Progenitor cell of endocrine pancreas (in vitro differentiated cells): ENCODE measurements around the gene TRAPPC4. TPM values are rescaled to one million over a fixed set of nuclear protein-coding genes. Genes with fewer than 3 reads are reported as not detected.

Experiments
- DNase-seq: peaks from one replicate; pipeline ENCODE4 v3.0.0; 2021; ENCODE audit warnings: low spot score; ENCODE audit not compliant: unreplicated experiment
- H3K27ac Mint-ChIP-seq: 2 replicates; pipeline ENCODE4 v1.8.0; 2021; ENCODE audit warnings: mild to moderate bottlenecking, moderate library complexity, mixed read lengths
- H3K27me3 Mint-ChIP-seq: 2 replicates; pipeline ENCODE4 v1.8.0; 2021; ENCODE audit warnings: mixed read lengths
- H3K36me3 Mint-ChIP-seq: 2 replicates; pipeline ENCODE4 v1.8.0; 2022; ENCODE audit warnings: mixed read lengths; ENCODE audit not compliant: insufficient read depth
- H3K4me1 Mint-ChIP-seq: 2 replicates; pipeline ENCODE4 v1.8.0; 2021; ENCODE audit warnings: low read depth, mixed read lengths
- H3K4me3 Mint-ChIP-seq: 2 replicates; pipeline ENCODE4 v1.8.0; 2021; ENCODE audit warnings: low read depth, mild to moderate bottlenecking, moderate library complexity, mixed read lengths
- H3K9me3 Mint-ChIP-seq: 2 replicates; pipeline ENCODE4 v1.8.0; 2021; ENCODE audit warnings: low read depth, mixed read lengths
- CTCF ChIP-seq: fragments of 200-600 bp; sonication (generic); IDR thresholded peaks from one replicate; pipeline ENCODE4 v1.5.0; 2021; ENCODE audit warnings: antibody characterized with exemption, mild to moderate bottlenecking; ENCODE audit not compliant: unreplicated experiment
- microRNA-seq: library from miRNA; unstranded; fragments of <30 nt; microRNA quantifications from one replicate; pipeline ENCODE4 v1.1.0, GENCODE V29; 2020; ENCODE audit warnings: borderline number of aligned reads; ENCODE audit not compliant: unreplicated experiment
- total RNA-seq: library from RNA; stranded (reverse); gene quantifications from 2 replicates; pipeline ENCODE4 v1.2.1, GENCODE V29; 2021

TRAPPC4 gene
- total RNA-seq, 1 donor from 2014 or later, result 60.3 TPM

DNA sequence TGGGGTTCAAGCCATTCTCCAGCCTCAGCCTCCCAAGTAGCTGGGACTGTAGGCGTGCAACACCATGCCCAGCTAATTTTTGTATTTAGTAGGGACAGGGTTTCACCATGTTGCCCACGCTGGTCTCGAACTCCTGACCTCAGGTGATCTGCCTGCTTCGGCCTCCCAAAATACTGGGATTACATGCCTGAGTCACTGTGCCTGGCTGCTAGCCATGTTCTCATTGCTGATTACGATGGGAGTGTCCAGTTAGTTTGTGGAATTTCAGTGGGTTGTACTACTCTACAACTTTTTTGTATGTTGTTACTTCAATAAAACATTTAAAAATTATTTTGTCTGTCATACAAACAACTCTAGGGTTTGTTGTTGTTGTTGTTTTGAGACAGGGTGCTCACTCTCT lies 44.2 kb downstream of the TRAPPC4 start:
- Mint-ChIP-seq H3K4me1 (peaks cover 16% of the 10 kb centered on the region), H3K9me3 (no peaks in the 10 kb centered on the region), H3K27me3 (no peaks in the 10 kb centered on the region), H3K27ac (no peak overlapping the region), H3K36me3 (no peaks in the 10 kb centered on the region), H3K4me3 (no peak overlapping the region)
- DNase-seq, result no peak
- no peak for TF ChIP-seq CTCF

- Mint-ChIP-seq H3K4me1 (peaks cover 12% of the 10 kb centered on the region), H3K9me3 (no peaks in the 10 kb centered on the region), H3K27ac (no peak overlapping the region), H3K27me3 (no peaks in the 10 kb centered on the region), H3K4me3 (no peak overlapping the region), H3K36me3 (peaks cover 4% of the 10 kb centered on the region)
- no peak for DNase-seq
- peak; percentile 30 for TF ChIP-seq CTCF
Observed at GRCh38 chr11:119065369-119065768, 46.8 kb downstream of the TRAPPC4 start.

GRCh38 chr11:119067371-119068222 lies 49.0 kb downstream of the TRAPPC4 start, which contains the start of gene VPS11:
VPS11 (plus strand) TSS chr11:119067818; CDS start chr11:119067824, 6 bp downstream.
- peak; percentile 95 for DNase-seq
- Mint-ChIP-seq H3K27me3 (no peaks in the 10 kb centered on the region), H3K4me1 (peaks cover 12% of the 10 kb centered on the region), H3K4me3 (peak within 1 kb of the TSS; percentile 92), H3K27ac (peak within 1 kb of the TSS; percentile 95), H3K36me3 (peaks cover 8% of the 10 kb centered on the region), H3K9me3 (no peaks in the 10 kb centered on the region)
- TF ChIP-seq CTCF, result no peak

Small RNA genes lying within 50 kb of the gene (microRNA-seq; reads per million reads assigned to microRNA genes)
- gene MIR3656, result not detected

Other genes starting within 250 kb of the TRAPPC4 start
- 181 and 188 TPM in 2 replicates for gene DDX6, start 227.6 kb upstream of the TRAPPC4 start, total RNA-seq
- not detected in 2 replicates for gene CXCR5, start 134.9 kb upstream of the TRAPPC4 start, total RNA-seq
- gene BCL9L, start 92.8 kb upstream of the TRAPPC4 start, total RNA-seq, result 26.4 and 30.3 TPM in 2 replicates
- gene UPK2, start 62.5 kb upstream of the TRAPPC4 start, total RNA-seq, result 0.41 TPM in 1 of 2 replicates, not detected in the other
- gene FOXR1, start 47.0 kb upstream of the TRAPPC4 start, total RNA-seq, result not detected in 2 replicates
- gene CENATAC, start 20.6 kb upstream of the TRAPPC4 start, total RNA-seq, result 56.5 and 66.6 TPM in 2 replicates
- gene RPS25, start 423 bp upstream of the TRAPPC4 start, total RNA-seq, result 1,089 and 1,112 TPM in 2 replicates
- 52.7 and 53.4 TPM in 2 replicates for gene SLC37A4, start 12.1 kb downstream of the TRAPPC4 start, total RNA-seq
- 196 and 199 TPM in 2 replicates for gene HYOU1, start 38.4 kb downstream of the TRAPPC4 start, total RNA-seq
- 36.3 and 37.2 TPM in 2 replicates for gene VPS11, start 49.1 kb downstream of the TRAPPC4 start, total RNA-seq
- gene HMBS, start 66.1 kb downstream of the TRAPPC4 start, total RNA-seq, result 39.0 and 39.8 TPM in 2 replicates
- 53.4 and 60.8 TPM in 2 replicates for gene DPAGT1, start 83.1 kb downstream of the TRAPPC4 start, total RNA-seq
- 7.2 and 7.3 TPM in 2 replicates for gene C2CD2L, start 88.6 kb downstream of the TRAPPC4 start, total RNA-seq
- gene HINFP, start 102.8 kb downstream of the TRAPPC4 start, total RNA-seq, result 48.7 and 52.2 TPM in 2 replicates
- 0.53 and 0.78 TPM in 2 replicates for gene ABCG4, start 130.3 kb downstream of the TRAPPC4 start, total RNA-seq
- 14.7 and 15.9 TPM in 2 replicates for gene NLRX1, start 150.0 kb downstream of the TRAPPC4 start, total RNA-seq
- gene NHERF4, start 166.7 kb downstream of the TRAPPC4 start, total RNA-seq, result 6.2 and 6.3 TPM in 2 replicates
- gene CBL, start 187.6 kb downstream of the TRAPPC4 start, total RNA-seq, result 26.4 and 26.5 TPM in 2 replicates